Fibroblast of mammary gland (primary cell): Measurements from ENCODE around the gene MRPL21.

Experiments
- DNase-seq: peaks from one replicate; pipeline ENCODE4 v3.0.0-alpha.2; 2010; ENCODE audit warnings: low read depth
- H3K4me3 ChIP-seq: 2 replicates; pipeline ENCODE4 v1.5.1; 2011; ENCODE audit warnings: low read depth, mild to moderate bottlenecking, low read length, moderate library complexity; ENCODE audit not compliant: control insufficient read depth
- TF ChIP-seq, protein P1 (sequence below): conservative IDR thresholded peaks from 2 replicates; pipeline ENCODE4 v1.5.1; 2011; ENCODE audit warnings: low read depth, low read length, inconsistent platforms; ENCODE audit not compliant: control insufficient read depth, insufficient read depth

The MRPL21 gene

DNA sequence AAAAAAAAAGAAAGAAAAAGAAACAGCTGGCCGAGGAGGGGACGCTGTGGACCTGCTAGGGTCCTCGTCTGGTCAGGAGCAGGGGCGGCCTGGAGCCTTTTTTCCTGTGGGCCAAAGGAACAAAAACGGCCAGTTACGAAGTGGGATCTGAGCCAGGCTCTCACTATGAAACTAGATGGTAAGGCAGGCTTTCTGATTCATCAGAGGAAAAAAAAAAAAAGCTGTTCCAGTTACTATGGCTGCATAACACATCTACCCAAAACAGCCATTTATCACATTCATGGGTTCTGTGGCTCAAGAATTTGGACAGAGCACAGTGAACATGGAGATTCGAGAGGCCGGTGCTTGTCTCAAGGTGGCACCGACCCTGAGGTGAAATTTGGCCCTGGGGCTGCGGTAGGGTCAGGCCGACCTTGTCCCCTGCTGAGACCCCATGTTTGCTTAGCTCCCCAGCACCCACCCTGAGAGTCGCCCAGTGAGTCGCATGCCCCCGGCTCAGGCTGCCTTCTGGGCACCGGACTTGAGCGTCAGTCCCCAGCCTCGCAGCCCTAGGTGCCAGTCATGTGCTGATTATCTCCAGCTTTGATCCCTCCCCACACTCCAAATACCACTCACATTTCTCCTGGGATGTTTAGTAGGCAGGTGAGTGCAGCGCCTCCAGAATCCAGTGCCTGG, 42.9 kb upstream of the MRPL21 start:
- peak; percentile 82 for DNase-seq
- TF ChIP-seq, protein P1, sequence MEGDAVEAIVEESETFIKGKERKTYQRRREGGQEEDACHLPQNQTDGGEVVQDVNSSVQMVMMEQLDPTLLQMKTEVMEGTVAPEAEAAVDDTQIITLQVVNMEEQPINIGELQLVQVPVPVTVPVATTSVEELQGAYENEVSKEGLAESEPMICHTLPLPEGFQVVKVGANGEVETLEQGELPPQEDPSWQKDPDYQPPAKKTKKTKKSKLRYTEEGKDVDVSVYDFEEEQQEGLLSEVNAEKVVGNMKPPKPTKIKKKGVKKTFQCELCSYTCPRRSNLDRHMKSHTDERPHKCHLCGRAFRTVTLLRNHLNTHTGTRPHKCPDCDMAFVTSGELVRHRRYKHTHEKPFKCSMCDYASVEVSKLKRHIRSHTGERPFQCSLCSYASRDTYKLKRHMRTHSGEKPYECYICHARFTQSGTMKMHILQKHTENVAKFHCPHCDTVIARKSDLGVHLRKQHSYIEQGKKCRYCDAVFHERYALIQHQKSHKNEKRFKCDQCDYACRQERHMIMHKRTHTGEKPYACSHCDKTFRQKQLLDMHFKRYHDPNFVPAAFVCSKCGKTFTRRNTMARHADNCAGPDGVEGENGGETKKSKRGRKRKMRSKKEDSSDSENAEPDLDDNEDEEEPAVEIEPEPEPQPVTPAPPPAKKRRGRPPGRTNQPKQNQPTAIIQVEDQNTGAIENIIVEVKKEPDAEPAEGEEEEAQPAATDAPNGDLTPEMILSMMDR: no peak
- no peak overlapping the region for H3K4me3 ChIP-seq

GRCh38 chr11:68942751-68943271, 39.2 kb upstream of the MRPL21 start:
- no peak overlapping the region for H3K4me3 ChIP-seq
- TF ChIP-seq, protein P1: no peak
- DNase-seq: no peak

DNA sequence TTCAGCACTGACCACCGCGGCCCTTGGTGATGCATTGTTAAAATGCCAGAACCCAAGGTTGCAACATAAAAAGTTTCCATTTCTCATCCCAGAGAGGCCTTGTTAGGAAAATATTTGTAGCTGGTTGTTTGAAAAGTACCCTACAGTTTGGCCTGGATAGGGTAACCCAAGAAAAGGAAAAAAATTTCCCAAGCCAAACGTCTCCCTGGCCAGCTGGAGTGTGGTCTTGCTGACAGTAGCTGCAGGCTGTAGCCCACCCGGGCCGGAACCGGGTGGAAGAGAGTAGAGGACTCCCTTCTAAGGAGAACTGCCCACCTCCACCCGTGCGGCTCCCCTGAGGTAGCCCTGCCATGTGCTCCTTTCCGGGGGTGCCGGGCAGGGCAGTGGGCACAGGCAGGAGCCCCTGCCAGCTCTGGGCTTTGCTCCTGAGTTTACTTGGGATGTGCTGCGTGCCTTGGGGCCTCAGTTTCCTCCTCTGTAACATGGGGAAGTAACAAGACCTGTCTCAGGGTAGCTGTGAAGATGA, 38.5 kb upstream of the MRPL21 start:
- H3K4me3 ChIP-seq: no peak overlapping the region
- DNase-seq: no peak
- TF ChIP-seq, protein P1: no peak

DNA sequence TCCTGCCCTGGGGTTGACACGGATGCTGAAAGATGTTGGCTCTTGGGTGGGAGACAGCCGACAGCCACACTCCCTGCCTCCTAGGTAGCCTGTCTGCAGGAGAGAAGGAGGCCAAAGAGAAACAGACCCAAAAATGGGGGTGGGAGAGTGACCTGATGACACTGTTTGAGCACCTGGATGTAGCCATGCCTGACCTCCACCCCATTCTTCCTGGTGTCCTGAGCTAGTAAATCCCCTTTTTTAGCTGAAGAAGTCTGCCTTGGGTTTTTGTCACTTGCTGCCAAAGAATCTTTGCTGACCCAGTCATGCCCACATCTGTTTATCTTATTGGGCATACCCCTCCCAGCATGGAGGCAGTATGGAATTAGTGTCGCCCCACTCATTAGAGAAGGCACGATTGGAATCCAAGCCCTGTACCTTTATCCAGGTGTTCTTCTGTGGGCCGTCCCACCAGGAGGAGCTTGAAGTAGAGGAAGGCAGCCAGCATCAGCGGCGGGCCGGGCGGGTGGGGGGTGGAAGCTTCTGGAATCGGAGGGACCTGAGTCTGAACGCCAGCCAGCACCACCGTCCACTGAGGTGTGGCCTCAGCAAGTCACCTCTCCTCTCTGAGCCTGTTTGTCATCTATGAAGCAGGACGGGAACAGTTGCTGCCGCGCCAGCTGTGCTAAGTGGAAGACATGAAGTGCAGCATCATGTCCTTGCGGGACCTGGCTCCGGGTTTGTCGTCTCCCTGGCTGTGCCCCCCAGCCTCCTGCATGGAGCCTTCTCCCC, 37.9 kb upstream of the MRPL21 start:
- H3K4me3 ChIP-seq: no peak overlapping the region
- TF ChIP-seq, protein P1: no peak

DNA sequence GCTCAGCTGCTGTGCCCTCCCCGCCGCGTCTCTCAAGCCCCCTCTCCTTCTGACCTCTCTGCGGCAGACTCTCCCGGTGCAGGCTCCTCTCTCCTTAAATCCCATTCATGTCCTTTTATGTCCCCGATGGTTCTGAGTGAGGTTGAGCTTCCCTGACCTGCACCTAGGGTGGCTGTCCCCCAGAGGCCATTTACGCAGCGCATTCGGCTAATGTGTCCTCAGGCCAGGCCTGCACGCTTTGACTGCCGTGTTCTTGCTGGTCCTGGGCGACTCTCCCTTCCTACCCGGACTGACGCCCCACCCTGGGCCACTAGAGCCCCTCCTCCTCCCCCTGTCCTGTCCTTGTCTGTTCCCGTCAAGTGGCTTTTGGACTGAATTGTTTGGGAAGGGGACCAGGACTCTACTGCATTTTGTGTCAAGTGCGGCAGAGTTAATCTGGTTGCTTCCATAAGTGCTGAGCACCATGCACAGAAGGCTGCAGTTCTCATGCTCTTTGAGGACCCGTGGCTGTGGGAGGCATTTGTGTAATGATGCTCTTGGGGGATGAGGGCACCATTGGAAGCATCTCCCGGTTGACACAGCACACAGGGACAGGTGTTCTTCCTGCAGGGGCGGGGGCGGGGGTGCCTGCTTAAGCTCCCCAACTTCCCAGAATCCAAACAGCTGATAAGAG, 37.2 kb upstream of the MRPL21 start:
- DNase-seq: no peak
- H3K4me3 ChIP-seq: no peak overlapping the region
- TF ChIP-seq, protein P1: no peak

More for the DNA sequence above, 37.9 kb upstream of the MRPL21 start:
- no peak for DNase-seq
